Brain microvascular endothelial cell (primary cell): ENCODE data around the gene FUT7.

ENCODE experiments used
- DNase-seq: peaks from one replicate; pipeline ENCODE4 v3.0.0-alpha.2; 2020
- H3K27ac ChIP-seq: fragments of 250-450 bp; sonication (Bioruptor Pico); 2 replicates; pipeline ENCODE4 v1.5.1; 2020; ENCODE audit warnings: mild to moderate bottlenecking, moderate library complexity
- H3K27me3 ChIP-seq: fragments of 250-450 bp; sonication (Bioruptor Pico); replicated peaks from 2 replicates; pipeline ENCODE4 v1.5.1; 2020; ENCODE audit warnings: mild to moderate bottlenecking
- H3K36me3 ChIP-seq: fragments of 250-450 bp; sonication (Bioruptor Pico); replicated peaks from 2 replicates; pipeline ENCODE4 v1.5.1; 2020; ENCODE audit warnings: mild to moderate bottlenecking
- H3K4me3 ChIP-seq: 2 replicates; pipeline ENCODE4 v1.5.1; 2011; ENCODE audit warnings: low read depth, mild to moderate bottlenecking, control low read depth, low read length, moderate library complexity
- in situ Hi-C: cut with HindIII; loops from 2 replicates; pipeline ENCODE4 v1.10.0; 2017; ENCODE audit warnings: low sequenced_read_pairs, low pct_ligation_motif_present
- TF ChIP-seq, protein P1 (sequence below): IDR thresholded peaks from 2 replicates; pipeline ENCODE4 v1.5.1; 2011; ENCODE audit warnings: low read depth, mild to moderate bottlenecking, moderate library complexity, low read length, control low read depth, inconsistent platforms; ENCODE audit errors: missing control alignments

FUT7 gene

GRCh38 chr9:137027369-137028262 is 4.3 kb downstream of the FUT7 start, which contains the start of gene ABCA2:
Gene ABCA2, minus strand, starts transcription at chr9:137028237. Its CDS starts 97 bp downstream, at chr9:137028140.
- TF ChIP-seq, protein P1, sequence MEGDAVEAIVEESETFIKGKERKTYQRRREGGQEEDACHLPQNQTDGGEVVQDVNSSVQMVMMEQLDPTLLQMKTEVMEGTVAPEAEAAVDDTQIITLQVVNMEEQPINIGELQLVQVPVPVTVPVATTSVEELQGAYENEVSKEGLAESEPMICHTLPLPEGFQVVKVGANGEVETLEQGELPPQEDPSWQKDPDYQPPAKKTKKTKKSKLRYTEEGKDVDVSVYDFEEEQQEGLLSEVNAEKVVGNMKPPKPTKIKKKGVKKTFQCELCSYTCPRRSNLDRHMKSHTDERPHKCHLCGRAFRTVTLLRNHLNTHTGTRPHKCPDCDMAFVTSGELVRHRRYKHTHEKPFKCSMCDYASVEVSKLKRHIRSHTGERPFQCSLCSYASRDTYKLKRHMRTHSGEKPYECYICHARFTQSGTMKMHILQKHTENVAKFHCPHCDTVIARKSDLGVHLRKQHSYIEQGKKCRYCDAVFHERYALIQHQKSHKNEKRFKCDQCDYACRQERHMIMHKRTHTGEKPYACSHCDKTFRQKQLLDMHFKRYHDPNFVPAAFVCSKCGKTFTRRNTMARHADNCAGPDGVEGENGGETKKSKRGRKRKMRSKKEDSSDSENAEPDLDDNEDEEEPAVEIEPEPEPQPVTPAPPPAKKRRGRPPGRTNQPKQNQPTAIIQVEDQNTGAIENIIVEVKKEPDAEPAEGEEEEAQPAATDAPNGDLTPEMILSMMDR = no peak
- H3K27me3 ChIP-seq = no peaks in the 10 kb centered on the region
- no peaks in the 10 kb centered on the region for H3K36me3 ChIP-seq
- no peak for DNase-seq
- peak within 1 kb of the TSS; percentile 48 for H3K4me3 ChIP-seq
- H3K27ac ChIP-seq = no peak within 1 kb of the TSS
- in situ Hi-C loops = loop anchor here (25.0 kb wide), 2 partner anchors 90 to 215 kb away; partner anchors contain the start of genes C8G, FBXW5 and RABL6

DNA sequence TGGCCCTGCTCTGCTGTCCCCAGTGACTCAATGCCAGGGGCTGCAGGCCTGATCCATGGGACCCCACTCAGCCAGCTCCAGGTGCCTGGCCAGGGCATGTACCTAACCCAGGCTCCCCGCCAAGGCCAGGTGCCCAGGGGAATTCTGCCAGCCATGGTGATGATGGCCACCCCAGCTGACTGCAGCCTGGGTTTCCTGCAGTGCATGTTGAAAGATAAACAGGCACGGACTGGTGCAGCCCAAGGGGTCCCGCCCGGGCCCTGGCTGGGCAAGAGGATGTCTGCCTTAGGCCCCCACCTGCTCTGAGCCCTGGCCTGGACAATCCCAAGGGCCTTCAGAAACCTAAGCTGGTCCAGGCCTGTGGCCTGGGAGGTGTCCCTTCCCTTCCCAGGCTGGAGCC is 5.1 kb downstream of the FUT7 start:
- no peak overlapping the region for H3K4me3 ChIP-seq
- in situ Hi-C loops = loop anchor here (25.0 kb wide), 2 partner anchors 90 to 215 kb away; partner anchors contain the start of genes C8G, FBXW5 and RABL6

GRCh38 chr9:137026384-137026783 is 5.5 kb downstream of the FUT7 start:
- Histone ChIP-seq H3K27me3 (no peaks in the 10 kb centered on the region), H3K27ac (no peak overlapping the region), H3K36me3 (no peaks in the 10 kb centered on the region), H3K4me3 (no peak overlapping the region)
- in situ Hi-C loops = loop anchor here (25.0 kb wide), 2 partner anchors 89 to 214 kb away; partner anchors contain the start of genes C8G, FBXW5 and RABL6
- no peak for DNase-seq
- TF ChIP-seq, protein P1 = no peak

More for the DNA sequence above, 5.1 kb downstream of the FUT7 start:
- no peak for DNase-seq
- Histone ChIP-seq H3K27me3 (no peaks in the 10 kb centered on the region), H3K36me3 (no peaks in the 10 kb centered on the region), H3K27ac (no peak overlapping the region)
- TF ChIP-seq, protein P1 = no peak

DNA sequence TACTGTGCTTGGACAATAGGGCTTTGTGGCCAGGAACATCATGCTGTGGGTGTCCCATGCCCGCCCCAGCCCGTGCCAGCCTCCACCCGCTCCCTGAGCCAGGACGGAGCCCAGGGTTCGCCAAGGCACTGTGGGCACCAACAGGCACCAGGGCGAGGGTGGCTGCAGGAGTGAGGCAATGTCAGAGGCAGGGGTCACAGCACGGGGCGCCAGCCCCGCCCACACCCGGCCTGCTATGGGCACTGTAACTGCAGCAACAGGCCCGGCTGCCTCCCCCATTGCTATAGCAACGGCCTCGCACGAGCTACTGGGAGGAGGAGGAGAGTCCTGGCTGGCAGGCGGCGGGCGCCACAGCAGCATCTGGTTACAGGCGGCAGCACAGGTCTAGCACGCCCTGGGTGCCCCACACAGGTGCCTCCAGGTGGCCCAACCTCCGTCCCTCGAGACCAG is 6.3 kb downstream of the FUT7 start:
- in situ Hi-C loops = loop anchor here (25.0 kb wide), 2 partner anchors 88 to 213 kb away; partner anchors contain the start of genes C8G, FBXW5 and RABL6
- Histone ChIP-seq H3K27ac (no peak overlapping the region), H3K27me3 (no peaks in the 10 kb centered on the region), H3K36me3 (no peaks in the 10 kb centered on the region), H3K4me3 (no peak overlapping the region)
- TF ChIP-seq, protein P1 = no peak
- no peak for DNase-seq

DNA sequence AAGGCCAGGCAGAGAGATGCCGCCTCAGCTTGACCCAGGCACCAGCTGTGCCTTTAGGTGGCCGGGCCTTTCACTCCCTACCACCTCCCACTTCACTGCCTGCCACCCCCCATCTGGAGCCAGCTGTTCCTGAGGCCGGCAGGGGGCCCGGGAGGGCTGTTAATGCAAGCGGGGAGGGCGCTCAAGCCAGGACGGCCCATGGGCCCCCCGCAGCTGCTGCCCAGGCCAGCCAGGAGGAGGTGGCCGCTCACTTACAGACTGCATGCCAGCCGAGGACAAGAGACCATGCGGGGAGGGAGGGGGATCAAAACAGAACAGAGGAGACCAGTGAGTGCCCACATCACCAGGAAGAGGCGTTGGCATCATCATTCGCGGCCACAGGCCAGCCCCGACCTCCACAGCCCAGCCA is 8.3 kb downstream of the FUT7 start:
- in situ Hi-C loops = no loop called here
- DNase-seq = no peak
- Histone ChIP-seq H3K36me3 (peaks cover 2% of the 10 kb centered on the region), H3K27ac (no peak overlapping the region), H3K27me3 (no peaks in the 10 kb centered on the region), H3K4me3 (no peak overlapping the region)
- TF ChIP-seq, protein P1 = peak; percentile 9
